Measurements from ENCODE around the gene F2RL1. TPM values are rescaled to one million over a fixed set of nuclear protein-coding genes. Genes with fewer than 3 reads are reported as not detected.

Gene F2RL1
- total and polyA plus RNA-seq, 2 of the 8 experiments (the other 6 are each of a cell fraction or from before 2014, with no cell fraction given), result 23.2 to 26.6 TPM

DNA sequence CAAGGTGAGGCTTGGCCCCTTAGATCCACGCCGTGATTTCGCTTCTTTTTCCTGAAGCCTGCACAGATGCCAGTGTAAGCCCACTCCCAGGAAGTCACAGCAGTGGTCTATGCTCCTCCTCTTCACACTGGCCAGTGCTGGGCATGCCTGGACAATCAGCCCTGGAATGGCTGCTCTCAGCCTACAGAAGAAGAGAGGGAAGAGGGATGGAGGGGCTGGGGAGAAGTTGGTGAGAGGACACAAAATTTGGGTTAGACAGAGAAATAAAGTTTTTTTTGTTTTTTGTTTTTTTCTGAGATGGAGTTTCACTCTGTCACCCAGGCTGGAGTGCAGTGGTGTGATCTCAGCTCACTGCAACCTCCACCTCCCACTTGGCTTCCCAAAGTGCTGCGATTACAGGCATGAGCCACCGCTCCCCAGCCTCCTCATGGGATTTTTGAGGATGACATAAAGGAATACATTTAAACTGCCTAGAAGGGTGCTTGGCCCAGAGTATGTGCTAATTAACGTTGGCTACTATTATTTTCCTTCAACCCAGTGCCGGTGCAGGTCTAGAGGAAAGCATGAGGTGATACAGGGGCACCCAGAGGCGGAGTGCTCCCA lies 31.8 kb downstream of the F2RL1 start:
- Histone ChIP-seq H3K23me2 (ENCODE audit: low read depth, low read length) (no peaks in the 10 kb centered on the region), H3K4me2 (ENCODE audit: insufficient read depth in 1 of 2, low read depth in 2 of 2, low read length in 2 of 2) (no peak overlapping the region), H3K9me3 (ENCODE audit: insufficient read depth in 2 of 2, low read depth in 1 of 2, low read length in 1 of 2) (peaks cover 10 to 12% of the 10 kb centered on the region in 2 experiments), H3K4me1 (replicated peaks in 1 of 4; ENCODE audit: control insufficient read depth in 3 of 4, insufficient read depth in 4 of 4, low read length in 3 of 4) (0 out of 7 replicates have a peak, but pooled peaks cover 0 to 2% (median 0%) of the 10 kb centered on the region in 4 experiments), H3K79me1 (ENCODE audit: low read depth, low read length) (no peaks in the 10 kb centered on the region), H2BK20ac (ENCODE audit: low read length) (no peak overlapping the region), H3K56ac (replicated peaks; ENCODE audit: insufficient read length, low read depth, low read length) (no peak overlapping the region), H2BK12ac (ENCODE audit: low read depth, low read length) (0 out of 2 replicates have a peak overlapping the region, but pooled peaks have one; percentile 50), H4K5ac (ENCODE audit: insufficient read length, low read depth, low read length) (no peak overlapping the region), H3K27ac (ENCODE audit: low read depth, low read length) (no peak overlapping the region), H3K27me3 (replicated peaks in 1 of 4; ENCODE audit: control insufficient read depth in 3 of 4, extremely low read depth in 1 of 4, insufficient read depth in 3 of 4, low read length in 3 of 4) (no peaks in the 10 kb centered on the region), H4K91ac (replicated peaks; ENCODE audit: insufficient read length, low read length) (peak overlapping the region; percentile 80), H2AK5ac (ENCODE audit: low read depth, low read length) (no peak overlapping the region), H3K23ac (ENCODE audit: insufficient read length) (no peak overlapping the region), H3K4me3 (ENCODE audit: extremely low read depth in 1 of 4, insufficient read depth in 2 of 4, low read depth in 3 of 4, low read length in 4 of 4) (no peak overlapping the region), H3K79me2 (ENCODE audit: control insufficient read depth in 1 of 2, insufficient read depth in 2 of 2, low read length in 2 of 2) (no peaks in the 10 kb centered on the region), H2BK120ac (replicated peaks; ENCODE audit: low read depth, low read length) (no peak overlapping the region), H2BK5ac (ENCODE audit: low read depth, low read length) (peak overlapping the region; percentile 56; the same call in 1 of the 2 replicates), H3K36me3 (ENCODE audit: control insufficient read depth in 2 of 4, insufficient read depth in 4 of 4, low read length in 3 of 4) (no peaks in the 10 kb centered on the region; a peak in 1 of 8 replicates), H3K9ac (replicated peaks in 1 of 4; ENCODE audit: extremely low read depth in 1 of 4, low read depth in 3 of 4, low read length in 3 of 4) (no peak overlapping the region; a peak in 1 of 7 replicates), H3K18ac (ENCODE audit: extremely low read depth, low read length) (no peak overlapping the region), H2AFZ (ENCODE audit: low read length) (no peak overlapping the region), H4K20me1 (replicated peaks in 1 of 2; ENCODE audit: control insufficient read depth in 1 of 2, insufficient read depth in 2 of 2, low read length in 2 of 2) (no peaks in the 10 kb centered on the region), H3K14ac (ENCODE audit: insufficient read length) (no peak overlapping the region), H2BK15ac (ENCODE audit: low read length) (no peak overlapping the region), H3K4ac (replicated peaks; ENCODE audit: insufficient read length, low read depth, low read length) (peak overlapping the region; percentile 94), H4K8ac (ENCODE audit: extremely low read depth, insufficient read depth, low read length) (no peak overlapping the region)
- 85% methylated on average over 8 of the region's 8 CpGs; no CpG with 5 or more reads in 1 of the 2 experiments for WGBS, 2 experiments (ENCODE audit: extremely low coverage in 1 of 2, insufficient coverage in 1 of 2, insufficient read length in 1 of 2, insufficient replicate concordance in 2 of 2, low coverage in 1 of 2, low lambda C conversion rate in 2 of 2, missing lambda C conversion rate in 1 of 2)
- CTCF ChIA-PET (ENCODE audit: partially characterized antibody), result interaction anchor here (0.6 to 1.3 kb wide), 2 partner anchors 9 to 97 kb away, joined by 3 read pairs; no protein-coding TSS in a partner anchor
- no peak for FAIRE-seq
- POLR2A ChIA-PET (ENCODE audit: partially characterized antibody), result no interaction called here
- DNase-seq (ENCODE audit: low read depth in 1 of 2, low spot score in 2 of 2), result no peak
- TF ChIP-seq CHD1 (IDR thresholded peaks at IDR 0.05; ENCODE audit: low read depth, low read length) (no peak), CBX8 (IDR thresholded peaks at IDR 0.05; ENCODE audit: borderline replicate concordance, low read depth, low read length) (no peak), SRF (IDR thresholded peaks at IDR 0.05; ENCODE audit: low read depth, low read length) (no peak), ASH2L (IDR thresholded peaks at IDR 0.05; ENCODE audit: low read length) (no peak), MAFK (IDR thresholded peaks at IDR 0.05; ENCODE audit: low read depth, low read length) (no peak), SIN3A (conservative IDR thresholded peaks at IDR 0.05 in 1 of 2, IDR thresholded peaks at IDR 0.05 in 1 of 2; ENCODE audit: low read depth in 1 of 2, low read length in 2 of 2) (no peak), POLR2AphosphoS5 (IDR thresholded peaks at IDR 0.05; ENCODE audit: low read depth, low read length) (no peak), EP300 (IDR thresholded peaks at IDR 0.05; ENCODE audit: borderline replicate concordance in 1 of 2, low read depth in 2 of 2, low read length in 2 of 2) (no peak)
- TF ChIP-seq, protein P1, sequence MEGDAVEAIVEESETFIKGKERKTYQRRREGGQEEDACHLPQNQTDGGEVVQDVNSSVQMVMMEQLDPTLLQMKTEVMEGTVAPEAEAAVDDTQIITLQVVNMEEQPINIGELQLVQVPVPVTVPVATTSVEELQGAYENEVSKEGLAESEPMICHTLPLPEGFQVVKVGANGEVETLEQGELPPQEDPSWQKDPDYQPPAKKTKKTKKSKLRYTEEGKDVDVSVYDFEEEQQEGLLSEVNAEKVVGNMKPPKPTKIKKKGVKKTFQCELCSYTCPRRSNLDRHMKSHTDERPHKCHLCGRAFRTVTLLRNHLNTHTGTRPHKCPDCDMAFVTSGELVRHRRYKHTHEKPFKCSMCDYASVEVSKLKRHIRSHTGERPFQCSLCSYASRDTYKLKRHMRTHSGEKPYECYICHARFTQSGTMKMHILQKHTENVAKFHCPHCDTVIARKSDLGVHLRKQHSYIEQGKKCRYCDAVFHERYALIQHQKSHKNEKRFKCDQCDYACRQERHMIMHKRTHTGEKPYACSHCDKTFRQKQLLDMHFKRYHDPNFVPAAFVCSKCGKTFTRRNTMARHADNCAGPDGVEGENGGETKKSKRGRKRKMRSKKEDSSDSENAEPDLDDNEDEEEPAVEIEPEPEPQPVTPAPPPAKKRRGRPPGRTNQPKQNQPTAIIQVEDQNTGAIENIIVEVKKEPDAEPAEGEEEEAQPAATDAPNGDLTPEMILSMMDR (IDR thresholded peaks at IDR 0.05; ENCODE audit: control extremely low read depth in 1 of 3, insufficient read depth in 1 of 3, low read depth in 1 of 3, low read length in 3 of 3), result no peak
